Muscle layer of duodenum (tissue), 2 donors: ENCODE data around the gene CDH5.

Experiments used
- H3K27ac ChIP-seq: one replicate; pipeline ENCODE4 v1.7.0; 2013; ENCODE audit warnings: mild to moderate bottlenecking, low read length
- H3K27me3 ChIP-seq: one replicate; pipeline ENCODE4 v1.7.0; 2013; ENCODE audit warnings: low read depth, mild to moderate bottlenecking, control low read depth, low read length
- H3K36me3 ChIP-seq, 2 donors: one replicate each; pipeline ENCODE4 v1.7.0; 2013; ENCODE audit warnings: low read length in 2 of 2, control low read depth in 1 of 2, mild to moderate bottlenecking in 1 of 2; ENCODE audit not compliant: insufficient read depth in 2 of 2, control insufficient read depth in 1 of 2
- H3K4me1 ChIP-seq, 2 donors: one replicate each; pipeline ENCODE4 v1.7.0; 2013; ENCODE audit warnings: low read length in 2 of 2, mild to moderate bottlenecking in 2 of 2, control low read depth in 1 of 2, moderate library complexity in 1 of 2; ENCODE audit not compliant: insufficient read depth in 2 of 2, control insufficient read depth in 1 of 2
- H3K4me3 ChIP-seq, 2 donors: one replicate each; pipeline ENCODE4 v1.7.0; 2013; ENCODE audit warnings: low read length in 2 of 2, low read depth in 1 of 2, mild to moderate bottlenecking in 1 of 2
- H3K9me3 ChIP-seq, 2 donors: one replicate each; pipeline ENCODE4 v1.7.0; 2013; ENCODE audit warnings: low read length in 2 of 2, control low read depth in 1 of 2, mild to moderate bottlenecking in 1 of 2; ENCODE audit not compliant: control insufficient read depth in 1 of 2
- donor health status: healthy.

CDH5 gene

DNA sequence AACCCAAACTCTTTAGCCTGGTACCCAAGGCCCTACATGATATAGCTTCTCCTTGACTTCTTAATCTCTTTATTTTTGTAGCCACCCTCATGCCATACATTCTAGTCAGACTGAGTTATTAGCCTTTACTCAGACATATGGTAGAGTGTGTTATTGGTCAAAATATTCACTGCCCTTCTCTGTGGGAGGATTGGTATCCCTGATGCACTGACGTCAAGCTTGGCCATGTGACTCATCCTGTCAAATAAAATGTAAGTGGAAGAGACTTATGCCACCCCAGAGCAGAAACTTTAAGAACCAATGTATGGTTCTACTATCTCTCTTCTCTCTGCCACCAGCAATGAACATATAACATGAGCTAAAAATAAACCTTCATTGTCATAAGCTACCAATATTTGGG lies 48.4 kb downstream of the CDH5 start:
- Histone ChIP-seq H3K27ac (no peak overlapping the region), H3K4me3 (no peak overlapping the region), H3K4me1 (no peaks in the 10 kb centered on the region), H3K36me3 (no peaks in the 10 kb centered on the region), H3K9me3 (peaks cover 0 to 7% of the 10 kb centered on the region in 2 donors), H3K27me3 (no peaks in the 10 kb centered on the region)

DNA sequence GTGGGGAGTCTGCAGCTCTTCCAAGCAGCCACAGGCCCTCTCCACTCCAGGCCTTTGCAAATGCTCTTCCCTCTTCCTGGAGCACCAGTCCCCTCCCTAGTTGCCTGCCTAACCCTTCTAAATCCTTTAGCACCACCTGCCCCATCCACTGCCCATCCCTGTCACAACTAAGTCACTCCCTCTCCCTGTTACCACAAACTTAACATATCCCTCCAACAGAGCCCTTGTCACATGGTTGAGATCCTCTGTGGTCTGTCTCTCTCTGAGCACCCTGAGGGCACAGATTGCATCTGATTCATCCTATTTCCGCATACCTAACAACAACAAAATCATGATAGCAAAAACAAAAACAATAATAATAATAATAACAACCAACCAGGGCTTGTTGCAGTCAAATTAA lies 49.6 kb downstream of the CDH5 start:
- no peaks in the 10 kb centered on the region for H3K4me1 ChIP-seq
- H3K36me3 ChIP-seq, result no peaks in the 10 kb centered on the region
- no peak overlapping the region for H3K27ac ChIP-seq
- peaks cover 0 to 7% of the 10 kb centered on the region in 2 donors for H3K9me3 ChIP-seq
- no peaks in the 10 kb centered on the region for H3K27me3 ChIP-seq
- no peak overlapping the region for H3K4me3 ChIP-seq

DNA sequence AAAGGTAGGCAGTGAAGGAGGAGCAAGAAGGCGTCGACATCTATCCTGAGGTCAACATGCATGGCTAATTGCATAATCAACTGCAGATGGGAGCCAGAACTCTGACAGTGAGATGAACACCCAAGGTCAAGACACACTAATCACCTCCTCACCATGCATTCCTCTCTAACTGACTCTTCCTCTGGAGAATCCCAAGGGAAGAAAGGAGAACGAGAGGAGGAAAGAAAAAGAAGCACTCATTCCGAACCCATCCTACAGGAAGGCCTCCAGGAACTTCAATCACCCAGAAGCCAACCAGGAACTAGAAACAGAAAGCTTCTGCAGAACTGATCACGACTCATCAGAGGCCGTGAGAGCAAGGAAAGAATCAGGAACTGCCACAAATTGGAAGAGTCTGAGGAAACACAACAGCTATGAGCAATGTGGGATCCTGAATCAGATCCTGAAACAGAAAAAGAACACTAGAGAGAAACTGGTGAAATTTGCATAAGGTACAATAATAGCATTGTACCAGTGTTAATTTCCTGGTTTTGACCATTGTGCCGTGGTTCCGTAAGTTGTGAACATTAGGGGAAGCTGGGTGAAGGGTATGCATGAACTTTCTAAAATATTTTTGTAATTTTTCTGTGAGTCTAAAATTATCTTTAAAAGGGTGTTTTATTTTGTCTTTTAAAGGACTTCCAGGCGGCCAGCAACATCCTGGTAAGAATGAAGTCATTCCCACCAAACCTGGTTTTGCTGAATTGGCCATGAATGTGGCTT lies 50.6 kb downstream of the CDH5 start:
- no peaks in the 10 kb centered on the region for H3K4me1 ChIP-seq
- H3K9me3 ChIP-seq, result peaks cover 0 to 6% of the 10 kb centered on the region in 2 donors
- no peaks in the 10 kb centered on the region for H3K36me3 ChIP-seq
- no peaks in the 10 kb centered on the region for H3K27me3 ChIP-seq
- H3K27ac ChIP-seq, result no peak overlapping the region
- no peak overlapping the region for H3K4me3 ChIP-seq

DNA sequence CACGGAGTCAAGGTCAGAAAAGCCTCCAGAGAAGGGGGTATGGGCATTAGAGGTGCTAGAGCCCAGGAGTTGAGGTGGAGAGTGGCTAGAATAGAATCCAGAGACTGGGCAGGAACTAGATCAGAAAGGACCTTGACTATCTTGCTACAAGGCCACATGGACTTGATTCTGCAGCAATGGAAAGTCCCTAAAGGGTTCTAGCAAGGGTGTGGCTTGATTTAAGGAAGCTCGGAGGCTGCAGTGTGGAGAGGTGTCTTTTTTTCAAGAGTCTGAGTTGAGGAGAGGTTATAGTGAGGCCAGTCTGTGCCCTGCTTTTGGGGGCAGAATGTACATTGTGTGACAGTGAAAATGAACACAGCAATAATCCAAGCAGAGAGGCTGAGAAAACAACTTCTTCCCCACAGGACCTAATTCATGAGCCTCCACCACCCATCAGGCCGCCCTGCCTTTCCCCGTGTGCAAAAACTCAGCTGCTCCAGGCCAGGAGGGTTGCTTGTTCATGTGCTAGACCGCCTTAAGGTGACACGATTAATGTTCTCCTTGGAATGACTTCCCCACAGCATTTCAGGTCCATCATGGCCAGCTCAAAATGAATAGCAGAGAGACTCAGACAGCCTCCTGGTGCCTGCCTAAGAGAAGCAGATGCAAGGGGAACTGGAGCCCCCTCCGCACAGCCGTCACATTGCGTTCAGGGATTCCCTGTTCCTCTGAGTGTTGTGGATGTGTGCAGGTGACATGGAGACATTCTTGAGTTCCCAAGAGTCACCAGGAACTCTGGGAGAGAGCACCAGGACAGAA lies 51.9 kb downstream of the CDH5 start:
- H3K36me3 ChIP-seq, result no peaks in the 10 kb centered on the region
- H3K27ac ChIP-seq, result no peak overlapping the region
- no peak overlapping the region for H3K4me3 ChIP-seq
- no peaks in the 10 kb centered on the region for H3K9me3 ChIP-seq
- no peaks in the 10 kb centered on the region for H3K27me3 ChIP-seq
- H3K4me1 ChIP-seq, result no peaks in the 10 kb centered on the region

DNA sequence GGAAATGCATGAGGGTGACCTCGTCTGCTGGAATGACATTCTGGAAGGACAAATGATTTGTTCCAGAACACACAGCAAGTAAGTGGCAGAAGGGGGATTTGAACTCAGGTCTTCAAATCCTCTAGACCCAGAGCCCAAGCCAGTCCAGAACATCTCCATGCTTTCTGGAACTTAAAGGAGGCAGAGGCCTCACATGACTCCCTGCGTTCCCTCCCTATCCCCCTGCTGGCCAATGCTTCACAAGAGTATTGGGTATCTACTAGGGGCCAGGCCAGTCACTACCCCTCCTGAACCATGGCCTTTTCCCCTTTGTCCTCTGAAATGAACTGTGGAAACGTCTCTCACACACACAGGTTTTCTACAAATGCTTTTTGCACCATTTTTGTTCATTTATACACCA lies 53.0 kb downstream of the CDH5 start:
- no peaks in the 10 kb centered on the region for H3K4me1 ChIP-seq
- H3K4me3 ChIP-seq, result no peak overlapping the region
- no peaks in the 10 kb centered on the region for H3K36me3 ChIP-seq
- peaks cover 4% of the 10 kb centered on the region for H3K27me3 ChIP-seq
- H3K27ac ChIP-seq, result no peak overlapping the region
- H3K9me3 ChIP-seq, result no peaks in the 10 kb centered on the region

DNA sequence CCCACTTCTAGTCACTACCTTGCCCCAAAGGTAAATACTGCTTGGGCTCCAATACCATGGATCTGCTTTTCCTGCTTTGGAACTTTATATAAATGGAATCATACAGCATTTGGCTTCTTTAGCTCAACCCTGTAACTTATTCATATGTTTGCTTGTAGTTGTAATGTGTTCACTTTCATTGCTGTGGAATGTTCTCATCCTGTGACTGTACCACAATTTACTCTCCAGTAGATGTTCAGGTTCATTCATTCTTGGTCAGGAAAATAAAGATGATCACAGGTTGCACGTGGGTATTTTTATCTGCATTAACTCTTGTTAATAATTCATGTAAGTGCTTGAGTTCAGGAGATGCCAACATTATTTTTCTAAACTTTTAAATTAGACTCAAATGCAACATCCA lies 53.9 kb downstream of the CDH5 start:
- no peaks in the 10 kb centered on the region for H3K36me3 ChIP-seq
- peaks cover 13% of the 10 kb centered on the region for H3K27me3 ChIP-seq
- H3K4me1 ChIP-seq, result no peaks in the 10 kb centered on the region
- H3K4me3 ChIP-seq, result no peak overlapping the region
- no peaks in the 10 kb centered on the region for H3K9me3 ChIP-seq
- H3K27ac ChIP-seq, result no peak overlapping the region

DNA sequence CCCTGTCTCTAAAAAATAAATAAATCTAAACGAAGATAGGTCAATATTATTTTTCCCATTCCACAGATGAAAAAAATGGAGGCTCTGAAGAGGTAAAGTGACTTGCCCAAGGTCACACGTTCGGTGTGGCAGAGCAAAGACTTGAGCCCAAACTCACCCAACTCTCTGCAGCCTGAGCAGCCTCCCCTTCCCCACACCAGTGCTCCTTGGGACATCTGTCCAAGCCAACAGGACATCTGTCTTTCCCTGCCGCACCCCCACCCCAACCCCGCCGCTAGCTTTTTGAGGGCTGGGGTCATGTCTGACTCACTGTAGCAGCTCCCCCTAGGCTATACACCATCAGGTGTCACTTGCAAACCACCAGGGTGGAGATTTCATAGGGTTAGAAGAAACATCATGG lies 55.4 kb downstream of the CDH5 start:
- peaks cover 22% of the 10 kb centered on the region for H3K27me3 ChIP-seq
- no peak overlapping the region for H3K27ac ChIP-seq
- H3K4me3 ChIP-seq, result no peak overlapping the region
- no peaks in the 10 kb centered on the region for H3K9me3 ChIP-seq
- peaks cover 0 to 11% of the 10 kb centered on the region in 2 donors for H3K4me1 ChIP-seq
- no peaks in the 10 kb centered on the region for H3K36me3 ChIP-seq

DNA sequence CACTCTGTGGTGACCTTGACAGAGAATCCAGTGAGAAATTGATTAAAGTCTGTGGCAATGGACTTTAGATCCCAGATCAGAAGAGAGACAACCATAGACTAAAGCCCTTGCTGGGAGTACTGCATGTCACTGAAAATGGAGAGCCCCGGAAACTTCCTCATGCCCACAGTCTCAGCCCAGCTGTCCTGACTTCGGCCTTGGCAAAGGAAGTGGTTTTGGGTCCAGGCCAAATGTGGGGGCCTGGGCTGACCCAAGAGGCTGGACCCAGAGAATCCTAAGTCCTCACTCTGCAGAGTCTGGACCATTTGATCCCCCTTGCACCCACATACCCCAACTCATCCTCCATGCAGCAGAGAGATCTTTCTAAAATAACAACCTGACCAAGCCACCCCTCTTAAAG lies 55.9 kb downstream of the CDH5 start:
- peaks cover 0 to 12% of the 10 kb centered on the region in 2 donors for H3K4me1 ChIP-seq
- no peaks in the 10 kb centered on the region for H3K9me3 ChIP-seq
- H3K4me3 ChIP-seq, result no peak overlapping the region
- peaks cover 22% of the 10 kb centered on the region for H3K27me3 ChIP-seq
- H3K36me3 ChIP-seq, result no peaks in the 10 kb centered on the region
- H3K27ac ChIP-seq, result no peak overlapping the region

DNA sequence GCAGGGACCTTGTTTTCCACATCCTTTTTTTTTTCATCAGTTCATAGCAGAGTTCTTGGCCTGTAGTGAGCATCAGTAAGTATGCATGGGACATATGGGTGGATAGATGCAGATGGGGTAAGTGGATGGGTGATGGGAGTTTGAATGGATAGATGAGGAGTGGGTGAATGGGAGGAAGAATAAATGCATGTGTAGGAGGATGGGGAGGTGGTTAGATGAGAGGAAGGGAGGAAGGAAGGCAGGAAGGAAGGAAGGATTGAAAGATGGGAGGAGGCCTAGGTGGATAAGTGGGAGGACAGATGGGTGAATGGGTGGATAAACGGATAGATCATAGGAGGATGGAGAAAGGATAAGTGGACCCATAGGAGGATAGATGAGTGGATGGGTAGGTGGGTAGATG lies 56.7 kb downstream of the CDH5 start:
- H3K9me3 ChIP-seq, result no peaks in the 10 kb centered on the region
- no peak overlapping the region for H3K27ac ChIP-seq
- peaks cover 30% of the 10 kb centered on the region for H3K27me3 ChIP-seq
- H3K4me1 ChIP-seq, result peaks cover 0 to 20% of the 10 kb centered on the region in 2 donors
- no peak overlapping the region for H3K4me3 ChIP-seq
- H3K36me3 ChIP-seq, result no peaks in the 10 kb centered on the region

DNA sequence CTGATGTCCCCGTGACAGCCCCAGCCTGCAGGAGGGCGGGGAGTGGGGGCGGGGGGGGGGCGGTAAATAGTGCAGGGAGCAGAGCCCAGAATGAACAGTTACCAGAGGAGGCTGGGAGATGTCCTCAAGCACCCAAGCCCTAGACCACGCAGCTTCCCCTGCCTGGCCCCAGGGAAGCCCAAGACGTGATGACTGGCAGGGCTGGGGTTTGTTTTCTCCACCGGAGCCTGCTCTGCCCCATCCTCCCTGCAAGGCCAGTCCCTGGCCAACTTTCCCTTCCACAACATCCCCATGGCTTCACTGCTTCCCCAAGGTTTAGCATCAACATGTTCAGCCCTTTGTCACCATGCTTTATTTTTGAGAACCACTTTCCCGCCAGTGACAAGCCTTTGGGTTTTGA lies 59.2 kb downstream of the CDH5 start:
- no peaks in the 10 kb centered on the region for H3K9me3 ChIP-seq
- no peak overlapping the region for H3K27ac ChIP-seq
- H3K4me3 ChIP-seq, result no peak overlapping the region
- H3K4me1 ChIP-seq, result peaks cover 0 to 22% of the 10 kb centered on the region in 2 donors
- peaks cover 42% of the 10 kb centered on the region for H3K27me3 ChIP-seq
- H3K36me3 ChIP-seq, result no peaks in the 10 kb centered on the region

DNA sequence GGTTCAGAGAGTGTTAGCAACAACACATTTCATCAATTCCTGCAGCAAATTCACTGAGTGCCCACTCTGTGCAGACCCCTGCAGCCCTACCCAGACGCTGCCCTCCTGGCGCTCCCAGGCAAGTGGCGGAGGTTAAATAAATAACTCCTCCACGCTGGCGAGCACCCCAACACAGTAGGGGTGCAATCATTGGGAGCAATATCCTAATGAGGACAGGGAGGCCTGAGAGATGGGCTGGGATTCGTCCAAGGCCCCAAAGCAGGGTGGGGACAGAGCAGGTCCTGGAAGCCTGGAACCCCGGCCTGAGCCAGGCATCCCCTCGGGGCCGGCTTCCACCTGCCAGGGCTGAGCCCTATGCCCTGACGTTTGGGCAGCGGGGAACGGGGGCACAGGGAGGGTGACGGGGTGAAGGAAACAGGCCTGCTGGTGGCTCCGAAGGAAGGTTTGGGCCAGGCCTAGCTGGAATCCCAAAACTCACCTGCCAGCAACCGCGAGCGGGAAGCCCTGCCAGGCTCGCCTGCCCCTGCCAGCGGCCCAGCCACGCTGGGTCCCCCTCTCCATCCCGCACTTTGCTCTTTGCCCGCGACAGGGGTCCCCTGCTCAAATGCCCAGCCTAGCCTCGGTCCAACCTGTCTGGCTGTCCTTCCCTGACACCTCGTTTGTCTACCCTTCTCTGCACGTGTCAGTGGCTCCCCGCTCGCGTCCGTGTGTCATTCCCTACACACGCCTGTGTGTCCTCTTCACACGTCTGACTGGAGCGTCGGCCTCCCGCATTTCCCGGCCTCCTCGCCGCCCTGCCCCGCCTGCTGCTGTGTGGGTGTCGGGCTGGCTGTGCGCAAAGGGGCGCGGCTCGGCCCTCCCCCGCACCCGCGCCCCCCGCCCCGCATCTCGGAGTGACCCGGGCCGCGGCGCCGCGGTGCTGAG lies 59.9 kb downstream of the CDH5 start:
- Histone ChIP-seq H3K27me3 (peaks cover 42% of the 10 kb centered on the region), H3K4me3 (peak overlapping the region in 1 of 2 donors; percentile 40)

More for the DNA sequence above, 59.9 kb downstream of the CDH5 start:
- Histone ChIP-seq H3K4me1 (peaks cover 0 to 22% of the 10 kb centered on the region in 2 donors), H3K9me3 (no peaks in the 10 kb centered on the region), H3K27ac (no peak overlapping the region), H3K36me3 (no peaks in the 10 kb centered on the region)
